Activated naive CD8-positive, alpha-beta T cell treated with anti-CD3 and anti-CD28 coated beads, Interleukin-2, amount 10 ng/mL, durations not matched to agents 7 days and 5 days (primary cell): ENCODE measurements around the gene ASB14. TPM values are rescaled to one million over a fixed set of nuclear protein-coding genes. Genes with fewer than 3 reads are reported as not detected.

Experiments
- ATAC-seq: fragments of 150-1000 bp; cut with Tn5 transposase; one replicate; pipeline ENCODE4 v1.10.0; 2021; ENCODE audit warnings: low read depth, moderate library complexity
- POLR2A ChIA-PET: fragments of 350-600 bp; sonication (Branson Sonifier 250); formaldehyde crosslinking; loops from one replicate; lab custom pipeline; 2021; ENCODE audit warnings: antibody characterized with exemption; lab: Charles Lee
- DNase-seq: peaks from one replicate; pipeline ENCODE4 v3.0.0; 2021
- H3K27ac Mint-ChIP-seq: one replicate; pipeline ENCODE4 v1.8.0; 2022; ENCODE audit warnings: mild to moderate bottlenecking, mixed read lengths
- H3K27me3 Mint-ChIP-seq: one replicate; pipeline ENCODE4 v1.8.0; 2022; ENCODE audit warnings: mild to moderate bottlenecking, moderate library complexity, mixed read lengths
- H3K36me3 Mint-ChIP-seq: one replicate; pipeline ENCODE4 v1.8.0; 2021; ENCODE audit warnings: mild to moderate bottlenecking, mixed read lengths
- H3K4me1 Mint-ChIP-seq: one replicate; pipeline ENCODE4 v1.8.0; 2021; ENCODE audit warnings: mixed read lengths
- H3K4me3 Mint-ChIP-seq: one replicate; pipeline ENCODE4 v1.8.0; 2022; ENCODE audit warnings: mild to moderate bottlenecking, moderate library complexity, mixed read lengths
- H3K9me3 Mint-ChIP-seq: one replicate; pipeline ENCODE4 v1.8.0; 2021; ENCODE audit warnings: mixed read lengths
- total RNA-seq, 2 experiments: library from RNA; stranded (reverse); gene quantifications; one replicate each; pipeline ENCODE4 v1.2.3, GENCODE V29; 2021

The ASB14 gene
- total RNA-seq, 2 experiments from 2014 or later, result not detected

DNA sequence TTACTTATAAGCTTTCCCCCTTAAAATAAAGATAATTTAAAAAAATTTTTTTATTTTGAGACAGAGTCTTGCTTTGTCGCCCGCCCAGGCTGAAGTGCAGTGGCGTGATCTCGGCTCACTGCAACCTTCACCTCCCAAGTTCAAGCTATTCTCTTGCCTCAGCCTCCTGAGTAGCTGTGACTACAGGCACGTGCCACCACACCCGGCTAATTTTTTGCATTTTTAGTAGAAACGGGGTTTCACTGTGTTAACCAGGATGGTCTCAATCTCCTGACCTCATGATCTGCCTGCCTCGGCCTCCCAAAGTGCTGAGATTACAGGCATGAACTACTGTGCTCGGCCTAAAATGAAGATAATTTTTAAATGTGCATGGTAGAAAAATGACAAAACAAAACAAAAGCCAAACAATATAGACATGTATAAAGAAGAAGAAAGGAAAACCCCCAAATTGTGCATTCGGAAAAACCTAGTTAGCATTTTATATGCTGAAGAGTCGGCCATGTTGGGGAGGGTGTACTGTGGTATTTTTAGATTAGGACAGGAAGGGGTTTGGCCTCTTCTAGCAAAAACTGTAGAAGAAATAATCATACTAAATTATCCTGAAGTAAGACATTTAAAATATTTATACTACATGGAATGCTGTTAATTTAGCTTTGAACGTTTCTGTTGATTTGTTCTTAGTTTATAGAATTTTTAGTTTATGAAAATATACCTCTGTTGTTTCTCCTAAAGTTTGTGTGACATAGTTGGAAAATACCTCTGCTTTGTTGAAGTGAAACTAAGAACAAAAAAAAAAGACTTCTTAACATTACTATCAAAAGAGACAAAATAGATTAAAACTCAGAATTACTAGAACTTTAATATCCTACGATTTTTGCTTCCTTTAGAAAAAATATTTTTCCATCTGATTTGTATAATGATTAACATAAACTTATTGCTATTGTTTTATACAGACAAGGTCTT is 57.6 kb downstream of the ASB14 start:
- no peaks in the 10 kb centered on the region for H3K9me3 Mint-ChIP-seq
- H3K27ac Mint-ChIP-seq, result no peak overlapping the region
- ATAC-seq (no peak), DNase-seq (no peak)
- H3K27me3 Mint-ChIP-seq, result no peaks in the 10 kb centered on the region
- H3K4me3 Mint-ChIP-seq, result no peak overlapping the region
- peaks cover 4% of the 10 kb centered on the region for H3K4me1 Mint-ChIP-seq
- peaks cover 20% of the 10 kb centered on the region for H3K36me3 Mint-ChIP-seq
- POLR2A ChIA-PET, result no interaction called here

DNA sequence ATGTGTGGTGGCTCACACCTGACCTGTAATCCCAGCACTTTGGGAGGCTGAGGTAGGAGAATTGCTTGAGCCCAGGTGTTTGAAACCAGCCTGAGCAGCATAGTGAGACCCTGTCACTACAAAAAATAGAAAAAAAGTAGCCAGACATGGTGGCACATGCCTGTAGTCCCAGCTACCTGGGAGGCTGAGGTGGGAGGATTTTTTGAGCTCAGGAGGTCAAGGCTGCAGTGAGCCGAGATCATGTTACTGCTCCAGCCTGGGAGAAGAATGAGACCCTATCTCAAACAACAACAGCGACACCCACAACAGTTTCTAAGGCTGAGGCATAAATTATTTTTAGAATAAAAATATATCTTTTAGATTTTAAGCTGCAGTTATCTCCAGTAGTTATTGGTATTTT is 58.7 kb downstream of the ASB14 start:
- POLR2A ChIA-PET, result no interaction called here
- Mint-ChIP-seq H3K4me1 (peaks cover 11% of the 10 kb centered on the region), H3K36me3 (peaks cover 13% of the 10 kb centered on the region), H3K4me3 (no peak overlapping the region), H3K27ac (no peak overlapping the region), H3K9me3 (no peaks in the 10 kb centered on the region), H3K27me3 (no peaks in the 10 kb centered on the region)
- DNase-seq (no peak), ATAC-seq (no peak)

DNA sequence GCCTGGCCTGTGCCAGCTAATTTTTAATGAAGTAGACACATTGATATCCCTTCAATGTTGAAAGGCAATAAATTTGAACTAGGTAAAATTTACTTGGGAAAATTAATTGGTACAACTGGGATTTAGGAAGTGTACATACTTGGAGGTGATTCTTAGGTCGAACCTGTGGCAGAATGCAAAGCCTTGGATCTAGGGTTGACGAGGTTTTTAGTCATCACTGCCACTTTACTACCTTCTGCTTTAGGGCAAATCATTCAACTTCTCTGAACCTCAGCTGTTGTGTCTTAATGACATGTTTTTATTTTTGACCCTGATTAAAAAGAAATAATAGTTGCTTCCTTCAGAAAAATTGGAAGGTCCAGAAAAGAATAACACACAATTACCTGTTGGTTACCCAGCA is 62.5 kb downstream of the ASB14 start:
- H3K4me3 Mint-ChIP-seq, result no peak overlapping the region
- H3K27ac Mint-ChIP-seq, result no peak overlapping the region
- H3K4me1 Mint-ChIP-seq, result peaks cover 23% of the 10 kb centered on the region
- POLR2A ChIA-PET, result interaction anchor here (0.6 kb wide), 1 partner anchor 557 kb away, joined by 8 read pairs; no protein-coding TSS in a partner anchor
- no peaks in the 10 kb centered on the region for H3K9me3 Mint-ChIP-seq
- H3K27me3 Mint-ChIP-seq, result no peaks in the 10 kb centered on the region
- ATAC-seq (no peak), DNase-seq (no peak)
- no peaks in the 10 kb centered on the region for H3K36me3 Mint-ChIP-seq

DNA sequence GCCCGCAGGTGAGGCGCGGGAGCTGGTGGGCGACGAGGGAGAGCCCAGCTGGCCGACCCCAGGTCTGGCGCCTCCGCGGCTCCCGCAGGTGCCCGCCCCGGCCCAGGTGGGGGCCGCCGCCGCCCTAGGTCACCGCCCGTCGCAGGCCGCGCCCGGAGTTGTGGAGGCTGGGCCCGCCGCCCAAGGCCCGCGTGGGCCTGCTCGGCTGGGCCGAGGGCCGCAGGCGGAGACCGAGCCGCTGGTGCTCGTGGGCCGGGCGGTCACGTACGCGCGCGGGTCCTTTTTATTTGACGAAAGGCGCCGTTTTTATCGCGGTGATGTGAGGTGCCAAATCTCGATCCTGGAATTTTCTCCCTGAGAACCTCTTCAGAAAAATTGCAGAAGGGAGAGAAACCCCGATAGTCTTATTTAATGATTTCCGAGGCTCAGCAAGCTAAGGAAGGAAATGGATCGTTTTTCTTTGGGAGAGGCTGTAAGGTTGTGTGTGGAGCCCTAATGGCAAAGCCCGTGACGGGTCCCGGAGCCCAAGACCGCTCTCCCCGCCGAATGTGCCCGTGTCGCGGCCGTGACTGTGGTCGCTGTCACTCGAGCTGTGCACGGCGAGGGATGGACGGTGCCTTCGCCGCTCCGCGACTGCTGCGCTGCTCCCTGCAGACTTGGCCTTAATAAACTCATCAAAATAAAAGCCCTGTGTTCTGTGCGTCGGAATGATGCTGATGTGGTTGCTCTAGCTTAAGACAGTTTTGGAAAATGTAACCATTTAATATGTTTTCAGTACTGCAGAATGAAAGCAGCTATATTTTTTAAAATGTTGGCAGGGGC is 64.3 kb downstream of the ASB14 start:
- H3K4me3 Mint-ChIP-seq, result peak overlapping the region; percentile 85
- POLR2A ChIA-PET, result interaction anchor here (0.5 to 2.3 kb wide), 5 partner anchors 70 to 635 kb away, joined by 3 to 13 read pairs (median 4); partner anchors contain the start of genes ARF4 and PDE12
- no peaks in the 10 kb centered on the region for H3K9me3 Mint-ChIP-seq
- no peaks in the 10 kb centered on the region for H3K36me3 Mint-ChIP-seq
- H3K27me3 Mint-ChIP-seq, result no peaks in the 10 kb centered on the region
- H3K27ac Mint-ChIP-seq, result peak overlapping the region; percentile 75
- ATAC-seq (peak; percentile 42), DNase-seq (peak; percentile 64)
- peaks cover 26% of the 10 kb centered on the region for H3K4me1 Mint-ChIP-seq

DNA sequence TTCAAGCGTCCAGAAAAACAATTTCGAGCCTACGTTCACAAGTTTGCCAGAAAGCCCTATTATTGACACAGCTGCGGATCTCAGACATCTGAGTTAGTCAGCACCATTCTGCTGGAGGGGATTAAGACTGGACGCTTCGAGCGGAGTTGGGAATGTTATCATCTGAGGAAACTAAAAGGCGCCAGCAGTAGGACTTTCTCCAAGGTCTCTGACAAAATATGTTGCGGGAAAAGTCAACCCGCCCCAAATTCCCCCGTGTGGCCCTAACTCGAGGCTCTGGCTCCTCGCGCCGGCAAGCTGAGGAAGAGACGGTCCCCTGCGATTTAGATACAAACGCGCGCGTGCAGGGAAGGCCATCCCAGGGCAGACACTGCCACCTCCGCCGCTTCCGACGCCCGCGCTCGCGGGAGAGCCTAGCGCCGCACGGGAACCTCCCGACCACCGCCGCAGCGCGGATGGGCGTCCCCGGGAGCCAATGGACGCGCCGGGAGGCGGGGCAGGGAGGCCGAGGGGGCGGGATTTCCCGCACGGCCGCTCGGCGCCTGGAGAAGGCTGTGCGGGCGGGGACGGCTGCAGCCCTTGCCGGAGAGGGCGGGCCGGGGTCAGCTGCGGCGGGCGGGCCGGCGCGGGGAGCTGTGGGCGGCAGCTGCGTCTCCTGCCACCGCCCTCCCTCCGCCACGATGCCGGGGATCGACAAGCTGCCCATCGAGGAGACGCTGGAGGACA is 65.1 kb downstream of the ASB14 start, which contains the start of gene APPL1:
Gene APPL1, plus strand, starts transcription at position 526 of the 726 bp plus-strand sequence. Its CDS starts 155 bp downstream, at position 681.
- ATAC-seq (peak; percentile 96), DNase-seq (peak; percentile 96)
- H3K4me3 Mint-ChIP-seq, result peak within 1 kb of the TSS; percentile 85
- H3K9me3 Mint-ChIP-seq, result no peaks in the 10 kb centered on the region
- H3K27ac Mint-ChIP-seq, result peak within 1 kb of the TSS; percentile 75
- H3K36me3 Mint-ChIP-seq, result no peaks in the 10 kb centered on the region
- POLR2A ChIA-PET, result interaction anchor here (0.5 to 2.3 kb wide), 5 partner anchors 69 to 634 kb away, joined by 3 to 13 read pairs (median 4); partner anchors contain the start of genes ARF4 and PDE12
- H3K27me3 Mint-ChIP-seq, result no peaks in the 10 kb centered on the region
- peaks cover 26% of the 10 kb centered on the region for H3K4me1 Mint-ChIP-seq

DNA sequence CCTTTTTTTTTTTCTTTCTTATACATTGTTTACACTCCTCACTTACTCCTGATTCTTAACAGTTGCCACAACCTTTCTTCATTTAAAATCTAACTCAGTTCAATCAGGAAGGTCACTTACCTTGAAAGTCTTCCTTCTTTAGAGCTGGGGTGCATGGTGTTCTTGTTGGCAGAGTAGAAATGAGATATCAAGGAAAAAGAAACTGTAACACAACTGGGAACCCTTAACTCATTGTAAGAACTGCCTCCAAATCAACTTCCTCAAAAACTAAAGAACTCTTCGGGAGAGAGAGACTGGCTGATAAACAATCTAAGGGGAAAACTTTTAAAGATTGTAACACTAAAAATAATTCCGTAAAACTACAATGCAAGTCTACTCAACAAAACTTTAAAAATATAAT is 66.3 kb downstream of the ASB14 start:
- H3K9me3 Mint-ChIP-seq, result no peaks in the 10 kb centered on the region
- DNase-seq, result no peak
- H3K36me3 Mint-ChIP-seq, result no peaks in the 10 kb centered on the region
- no peak overlapping the region for H3K27ac Mint-ChIP-seq
- peaks cover 26% of the 10 kb centered on the region for H3K4me1 Mint-ChIP-seq
- H3K27me3 Mint-ChIP-seq, result no peaks in the 10 kb centered on the region
- H3K4me3 Mint-ChIP-seq, result no peak overlapping the region
- no peak for ATAC-seq
- POLR2A ChIA-PET, result interaction anchor here (0.5 to 0.6 kb wide), 2 partner anchors 549 to 587 kb away, joined by 3 to 4 read pairs; no protein-coding TSS in a partner anchor

DNA sequence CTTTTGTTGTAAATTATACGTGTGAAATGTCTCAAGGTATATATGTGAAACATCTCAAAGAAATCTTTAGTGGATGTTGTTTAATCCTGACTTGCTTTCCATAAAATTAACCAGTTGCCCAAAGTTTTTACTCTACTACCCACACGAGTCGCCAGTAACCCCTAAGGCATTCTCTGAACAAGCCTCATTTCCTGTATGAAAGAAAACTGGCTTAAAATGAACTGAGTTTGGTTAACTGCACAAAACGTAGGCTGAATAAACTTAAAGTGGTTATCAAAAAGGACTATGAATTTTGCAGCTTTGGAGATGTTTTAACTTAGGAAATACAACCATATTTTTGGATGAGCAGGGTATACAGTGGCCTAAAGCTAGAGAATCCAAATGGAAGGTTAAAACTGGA is 67.6 kb downstream of the ASB14 start:
- no peak for ATAC-seq
- POLR2A ChIA-PET, result interaction anchor here (1.1 kb wide), 1 partner anchor 329 kb away, joined by 3 read pairs; no protein-coding TSS in a partner anchor
- no peak for DNase-seq
- Mint-ChIP-seq H3K4me1 (peaks cover 21% of the 10 kb centered on the region), H3K27me3 (peaks cover 5% of the 10 kb centered on the region), H3K27ac (no peak overlapping the region), H3K4me3 (no peak overlapping the region), H3K9me3 (no peaks in the 10 kb centered on the region), H3K36me3 (no peaks in the 10 kb centered on the region)

DNA sequence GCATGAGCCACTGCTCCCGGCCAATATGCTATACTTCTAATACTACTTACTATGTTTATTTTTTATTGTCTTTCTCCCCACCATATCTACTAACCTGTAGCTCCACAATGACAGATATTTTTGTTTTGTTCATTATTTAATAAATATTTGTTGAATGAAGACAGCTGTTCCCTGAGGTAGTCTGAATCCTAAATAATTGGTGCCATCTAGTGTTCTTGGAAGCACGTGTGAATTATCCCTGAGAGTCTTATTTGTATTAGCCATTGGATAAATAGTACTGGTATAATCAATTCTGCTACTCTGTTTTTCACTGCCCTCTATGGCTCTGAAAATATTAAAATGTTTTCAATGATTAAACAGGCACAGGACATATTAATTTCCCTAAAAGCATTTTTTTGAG is 70.6 kb downstream of the ASB14 start:
- Mint-ChIP-seq H3K36me3 (no peaks in the 10 kb centered on the region), H3K4me1 (peaks cover 6% of the 10 kb centered on the region), H3K4me3 (no peak overlapping the region), H3K27me3 (peaks cover 5% of the 10 kb centered on the region), H3K27ac (no peak overlapping the region), H3K9me3 (no peaks in the 10 kb centered on the region)
- POLR2A ChIA-PET, result no interaction called here
- ATAC-seq, result no peak
- DNase-seq, result no peak

Other genes starting within 250 kb of the ASB14 start
- not detected for gene SPATA12, start 232.0 kb downstream of the ASB14 start, total RNA-seq
- gene IL17RD, start 127.3 kb downstream of the ASB14 start, total RNA-seq, result not detected
- under 1 TPM in 1 of 2 experiments, not detected in 1; 0.50 TPM for gene HESX1, start 92.7 kb downstream of the ASB14 start, total RNA-seq
- 10 to 100 TPM; 32.8 to 34.9 TPM for gene APPL1, start 65.0 kb downstream of the ASB14 start, total RNA-seq